GM04503 (cell line): ENCODE measurements around the gene COG4.
A peak's percentile ranks its signal among the peaks of the same experiment; 100 is the strongest.
"Not testable (repeated sequence)": the region's sequence is repeated elsewhere in the genome, so short reads cannot be mapped to it uniquely, and the experiment has no call there.

Source experiments
- DNase-seq: peaks from one replicate; pipeline ENCODE4 v3.0.0-alpha.2; 2012; ENCODE audit warnings: low read depth

Gene COG4

GRCh38 chr16:70527315-70527996 lies 4.1 kb upstream of the COG4 start:
- no peak for DNase-seq

DNA sequence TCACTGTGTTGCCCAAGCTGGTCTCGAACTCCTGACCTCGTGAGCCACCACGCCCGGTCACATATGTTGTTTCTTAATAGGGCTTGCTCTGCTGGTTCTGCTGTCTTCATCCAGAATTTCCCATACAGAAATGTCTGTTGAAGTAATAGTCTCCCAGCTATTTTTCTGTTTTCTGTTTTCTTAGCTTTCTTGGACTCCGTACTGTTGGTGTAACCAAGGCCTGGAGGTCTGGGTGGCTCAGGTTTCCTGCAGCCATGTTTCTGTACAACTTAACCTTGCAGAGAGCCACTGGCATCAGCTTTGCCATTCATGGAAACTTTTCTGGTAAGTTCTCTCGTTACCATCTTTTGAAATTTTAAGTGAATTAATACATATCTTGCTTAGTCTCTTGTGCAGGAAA lies 3.0 kb upstream of the COG4 start:
- DNase-seq: no peak

DNA sequence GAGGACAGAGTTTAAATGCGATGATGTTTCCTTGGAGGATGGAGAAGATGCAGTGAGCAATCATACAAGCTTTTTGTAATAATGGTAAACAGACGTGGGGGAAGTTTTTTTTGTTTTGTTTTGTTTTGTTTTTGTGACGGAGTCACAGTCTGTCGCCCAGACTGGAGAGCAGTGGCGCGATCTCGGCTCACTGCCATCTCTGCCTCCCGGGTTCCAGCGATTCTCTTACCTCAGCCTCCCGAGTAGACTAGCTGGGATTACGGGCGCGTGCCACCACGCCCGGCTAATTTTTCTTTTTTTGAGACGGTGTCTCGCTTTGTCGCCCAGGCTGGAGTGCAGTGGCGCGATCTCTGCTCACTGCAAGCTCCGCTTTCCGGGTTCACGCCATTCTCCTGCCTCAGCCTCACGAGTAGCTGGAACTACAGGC lies 1.1 kb upstream of the COG4 start:
- DNase-seq: not testable (repeated sequence)

DNA sequence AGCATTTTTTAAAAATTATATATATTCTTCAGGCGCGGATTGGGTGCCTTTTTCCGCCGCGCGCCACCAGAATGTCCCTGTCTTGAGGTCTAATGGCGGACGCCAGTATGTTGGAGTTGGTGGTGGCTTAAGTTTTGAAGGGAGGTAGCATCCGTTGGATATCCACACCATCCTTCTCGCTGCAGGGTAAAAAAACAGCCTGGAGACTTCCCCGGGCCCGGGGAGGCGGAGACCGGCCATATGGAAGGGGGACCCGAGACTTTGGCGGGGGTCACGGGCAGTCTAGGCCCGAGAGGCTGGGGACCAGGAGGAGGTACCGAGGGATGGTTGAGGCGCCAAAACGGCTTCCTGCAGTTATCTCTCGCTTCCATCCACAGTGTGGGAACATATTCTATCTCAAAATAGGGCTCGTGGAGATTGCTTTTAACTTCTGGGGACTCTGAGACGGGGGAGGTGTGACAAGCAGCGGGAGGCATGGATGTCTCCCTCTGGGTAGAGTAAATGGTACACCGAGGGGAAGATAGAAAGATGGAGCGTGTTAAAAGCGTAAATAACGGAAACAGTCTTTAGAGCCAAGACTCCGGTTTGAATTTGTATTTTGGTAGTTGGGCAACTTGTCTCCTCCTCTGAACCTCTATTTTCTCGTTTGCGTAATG lies 517 bp upstream of the COG4 start, which contains the start of gene SF3B3:
SF3B3 (plus strand) TSS at position 74 of the 656 bp plus-strand sequence. CDS start 2,841 bp downstream, outside the sequence.
- DNase-seq: peak; percentile 25

DNA sequence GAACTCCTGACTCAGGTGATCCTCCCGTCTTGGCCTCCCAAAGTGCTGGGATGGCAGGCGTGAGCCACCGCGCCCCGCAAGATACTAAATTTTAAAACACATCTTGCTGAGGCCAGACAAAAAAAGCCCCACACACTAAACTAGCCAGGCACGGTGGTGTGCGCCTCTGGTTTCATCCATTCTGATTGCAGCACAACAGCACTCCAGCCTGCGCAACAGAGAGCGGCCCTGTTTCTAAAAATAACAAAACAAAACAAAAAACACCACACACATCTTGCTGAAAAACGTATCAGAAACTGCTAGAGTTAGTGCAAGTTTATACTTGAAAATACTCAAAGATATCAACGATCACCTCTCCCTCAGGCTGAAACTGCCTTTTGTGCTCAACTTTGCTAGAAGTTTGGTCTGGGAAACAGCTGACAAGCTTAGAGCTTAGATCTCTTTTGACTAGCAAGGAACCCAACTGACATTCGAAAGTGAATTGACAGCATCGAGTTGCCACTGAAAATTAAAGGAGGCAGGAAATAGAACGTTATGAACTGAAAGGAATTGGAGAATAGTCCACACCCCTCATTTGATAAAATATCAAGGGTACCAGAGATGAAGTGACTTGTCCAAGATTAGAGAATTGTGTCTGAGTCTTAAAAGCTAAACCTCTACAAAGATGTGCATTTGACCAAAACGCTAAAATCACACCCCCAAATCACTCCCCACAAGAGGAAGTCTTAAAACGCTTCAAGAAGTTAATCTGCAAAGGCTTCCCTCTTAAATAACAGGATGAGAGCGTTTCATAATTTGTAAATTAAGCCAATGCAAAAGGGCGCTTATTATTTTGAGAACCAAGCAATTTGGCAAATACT lies 908 bp downstream of the COG4 start:
- no peak for DNase-seq

DNA sequence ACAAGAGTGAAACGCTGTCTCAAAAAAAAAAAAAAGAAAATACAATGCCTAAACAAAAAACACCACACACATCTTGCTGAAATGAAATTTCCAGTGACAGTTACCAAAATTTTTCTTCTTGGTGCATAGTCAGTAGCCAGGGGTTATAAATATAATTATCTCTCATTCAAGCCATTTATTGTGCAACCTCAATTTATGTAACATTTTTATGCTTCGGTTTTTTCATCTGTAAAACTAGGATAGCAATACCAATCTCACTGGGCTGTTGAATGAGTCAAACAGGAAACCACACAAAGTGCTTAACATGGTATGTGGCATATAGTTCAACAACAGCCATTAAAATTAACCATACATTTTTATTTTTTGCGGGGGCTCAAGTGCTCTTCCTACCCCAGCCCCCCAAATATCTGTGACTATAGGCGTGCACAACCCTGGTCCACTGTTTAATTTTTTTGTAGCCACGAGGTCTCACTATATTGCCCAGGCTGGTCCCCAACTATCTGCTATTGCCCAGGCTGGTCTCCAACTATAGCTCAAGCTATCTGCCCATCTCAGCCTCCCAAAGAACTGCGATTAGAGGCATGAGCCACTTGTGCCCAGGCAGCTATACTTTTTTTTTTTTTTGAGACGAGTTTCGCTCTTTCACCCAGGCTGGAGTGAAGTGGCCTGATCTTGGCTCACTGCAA lies 2.6 kb downstream of the COG4 start:
- peak; percentile 45 for DNase-seq

DNA sequence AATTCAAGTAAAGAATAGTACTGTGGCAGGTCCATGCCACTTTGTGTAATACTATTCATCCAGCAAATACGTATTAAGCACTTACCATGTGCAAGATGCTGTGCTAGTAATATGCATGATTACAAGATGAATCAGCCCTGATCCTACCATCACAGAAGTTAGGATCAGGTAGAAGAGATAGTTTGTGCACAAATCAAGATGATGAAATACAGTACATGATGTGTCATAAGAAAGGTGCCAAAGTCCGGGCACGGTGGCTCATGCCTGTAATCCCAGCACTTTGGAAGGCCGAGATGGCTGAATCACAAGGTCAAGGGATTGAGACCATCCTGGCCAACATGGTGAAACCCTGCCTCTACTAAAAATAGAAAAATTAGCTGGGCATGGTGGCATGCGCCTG lies 10.9 kb downstream of the COG4 start:
- peak; percentile 26 for DNase-seq

DNA sequence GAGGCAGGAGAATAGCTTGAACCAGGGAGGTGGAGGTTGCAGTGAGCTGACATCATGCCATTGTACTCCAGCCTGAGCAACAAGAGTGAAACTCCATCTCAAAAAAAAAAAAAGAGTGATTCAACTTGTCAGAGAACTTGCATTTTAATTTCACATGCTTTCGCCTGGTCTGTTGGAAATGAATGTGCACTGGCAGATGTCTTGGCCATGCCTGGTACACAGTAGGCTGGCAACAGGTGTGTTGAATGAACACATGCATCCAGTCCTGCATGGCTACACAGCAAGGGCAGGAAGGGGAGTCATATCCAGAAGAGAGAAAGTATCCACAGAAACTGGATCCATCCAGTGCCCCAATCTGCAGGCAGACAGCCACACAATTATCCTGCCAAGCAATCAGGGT lies 11.5 kb downstream of the COG4 start:
- DNase-seq: no peak

DNA sequence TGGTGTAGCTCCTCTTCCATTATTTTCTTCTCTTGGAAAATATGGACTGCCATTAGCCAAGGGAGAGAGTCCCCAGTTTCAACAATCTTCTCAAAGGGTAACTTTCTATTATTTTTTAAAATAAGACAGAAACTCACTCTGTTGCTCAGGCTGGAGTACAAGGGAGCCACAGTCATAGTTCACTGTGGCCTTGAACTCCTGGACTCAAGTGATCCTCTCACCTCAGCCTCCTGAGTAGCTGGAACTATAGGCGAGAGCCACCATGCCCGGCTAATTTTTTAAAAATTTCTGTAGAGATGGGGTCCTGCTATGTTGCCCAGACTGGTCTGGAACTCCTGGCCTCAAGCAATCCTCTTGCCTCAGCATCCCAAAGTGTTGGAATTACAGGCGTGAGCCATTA lies 13.1 kb downstream of the COG4 start:
- no peak for DNase-seq

DNA sequence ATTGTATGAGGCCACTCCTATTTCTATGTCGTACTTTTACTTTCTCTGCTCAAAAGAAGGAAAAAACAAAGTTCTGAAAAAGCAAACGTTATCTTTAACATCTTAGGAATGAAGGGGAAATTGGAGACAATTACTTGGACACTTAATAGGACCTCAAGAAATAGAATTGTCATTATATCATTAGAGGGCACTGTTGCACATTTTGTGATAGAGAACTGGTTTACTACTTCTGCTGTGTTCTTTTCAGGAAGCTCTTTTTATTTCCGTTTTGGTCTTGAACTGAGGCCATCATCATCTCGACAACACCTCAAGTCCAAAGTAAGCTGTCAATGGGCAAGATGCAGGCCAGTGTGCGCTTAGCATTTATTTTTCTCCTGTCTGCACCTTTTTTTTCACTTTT lies 14.6 kb downstream of the COG4 start:
- no peak for DNase-seq

GRCh38 chr16:70496513-70496912 lies 26.8 kb downstream of the COG4 start:
- DNase-seq: no peak

DNA sequence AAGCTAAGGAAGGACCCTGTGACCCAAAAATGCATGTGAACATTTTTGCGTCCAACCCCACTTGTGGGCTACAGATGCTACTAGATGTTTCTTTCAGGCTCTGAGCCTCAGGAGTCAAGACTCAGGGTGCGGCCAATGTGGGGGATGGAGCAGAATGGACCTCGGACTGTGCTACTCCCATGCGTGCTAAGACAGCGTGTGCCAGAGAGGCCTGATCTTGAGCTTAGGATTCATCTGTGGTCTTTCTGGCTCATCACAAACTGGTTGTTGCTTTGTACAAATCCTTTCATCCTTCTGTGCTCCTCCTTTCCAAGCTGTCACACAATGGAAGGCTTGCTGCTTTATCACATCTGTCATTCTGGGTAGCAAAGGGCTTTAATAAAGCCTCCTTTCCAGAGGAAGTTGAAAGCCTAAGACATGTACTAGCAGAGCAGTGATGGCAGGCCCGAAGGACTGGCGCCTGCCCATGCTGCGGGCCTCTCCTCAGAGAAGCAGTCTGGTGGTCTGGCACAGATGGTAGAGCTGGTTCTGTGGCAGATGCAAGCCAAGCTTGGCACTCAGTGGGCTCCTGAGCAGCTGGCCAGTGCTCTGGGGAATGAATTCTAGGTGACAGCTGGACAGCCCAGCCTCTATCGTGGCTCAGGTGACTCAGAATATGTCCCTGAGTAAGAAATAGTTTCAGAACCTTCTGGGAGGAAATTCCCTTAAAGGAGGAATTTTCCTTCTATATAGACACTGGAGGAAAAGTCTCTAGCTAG lies 27.8 kb downstream of the COG4 start:
- no peak for DNase-seq

- no peak for DNase-seq
These were observed 28.6 kb downstream of the COG4 start for GRCh38 chr16:70494777-70495176.

GRCh38 chr16:70494202-70494770 lies 29.1 kb downstream of the COG4 start:
- no peak for DNase-seq

GRCh38 chr16:70493802-70494201 lies 29.6 kb downstream of the COG4 start:
- no peak for DNase-seq

- DNase-seq: no peak
These were observed 33.1 kb downstream of the COG4 start for GRCh38 chr16:70490261-70490660.

DNA sequence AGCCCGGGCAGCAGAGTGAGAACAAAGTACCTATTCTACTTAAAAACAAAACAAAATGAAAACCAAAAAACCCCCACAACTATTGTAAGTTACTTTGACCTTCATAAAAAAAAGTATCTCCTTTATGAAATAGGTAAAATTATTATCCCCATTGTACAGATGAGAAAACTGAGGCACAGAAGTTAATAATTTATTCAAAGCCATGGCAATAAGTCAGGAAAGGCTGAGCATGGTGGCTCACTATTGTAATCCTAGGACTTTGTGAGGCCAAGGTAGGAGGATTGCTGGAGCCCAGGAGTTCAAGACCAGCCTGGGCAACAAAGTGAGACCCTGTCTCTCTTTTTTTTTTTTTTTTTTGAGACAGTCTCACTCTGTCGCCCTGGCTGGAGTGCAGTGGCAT lies 38.5 kb downstream of the COG4 start:
- no peak for DNase-seq

DNA sequence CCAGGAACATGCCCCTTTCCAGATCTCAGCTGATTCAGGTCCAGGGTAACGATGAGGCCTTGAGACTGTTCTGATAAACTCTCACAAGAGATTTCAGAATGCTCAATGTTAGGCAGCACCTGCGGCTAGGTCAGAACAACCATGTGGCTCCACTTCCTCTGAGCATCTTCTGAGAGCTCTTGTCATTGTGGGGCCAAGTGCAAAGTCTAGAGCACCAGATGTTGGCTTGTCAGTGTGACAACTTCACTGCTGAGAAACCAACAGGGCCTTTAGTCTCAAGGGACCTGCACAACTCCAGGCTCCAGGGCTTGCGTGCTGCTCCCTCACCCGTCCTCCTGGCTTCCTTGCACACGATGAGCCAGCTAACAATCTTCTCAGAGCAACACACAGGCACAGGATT lies 39.9 kb downstream of the COG4 start:
- no peak for DNase-seq

GRCh38 chr16:70482624-70483023 lies 40.7 kb downstream of the COG4 start:
- no peak for DNase-seq

DNA sequence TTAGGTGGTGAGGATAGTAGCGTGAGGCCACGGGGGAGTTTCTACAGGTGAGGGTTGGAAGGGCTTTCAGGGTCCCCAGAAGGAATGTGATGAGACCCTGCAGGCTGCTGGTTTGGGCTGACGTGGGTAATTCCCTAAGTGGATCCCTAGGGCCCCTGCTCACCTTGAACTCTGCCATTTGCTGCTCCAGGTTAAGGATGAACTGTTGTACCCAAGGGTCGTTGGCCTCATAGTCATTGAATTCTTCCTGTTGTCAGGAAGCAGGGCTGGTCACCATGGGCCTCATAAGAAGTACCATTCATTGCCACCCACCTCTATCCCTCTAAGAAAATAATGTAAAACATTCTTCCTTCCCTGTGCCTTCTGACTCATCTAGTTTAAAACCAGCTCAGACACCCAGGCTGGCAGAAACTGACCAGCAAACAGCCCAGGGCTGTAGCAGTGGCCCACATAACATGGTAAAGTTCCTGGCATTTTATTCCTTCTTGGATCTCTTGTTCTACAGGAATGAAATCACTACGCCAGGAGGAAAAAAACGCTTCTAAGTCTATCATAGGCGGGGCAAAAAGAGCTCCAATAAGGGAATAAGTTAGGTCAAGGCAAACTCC lies 41.3 kb downstream of the COG4 start:
- DNase-seq: no peak
